ENCODE data around the gene NID1.

- TF ChIP-seq POLR2A (IDR thresholded peaks at IDR 0.05; ENCODE audit: low read depth, low read length) (no peak), TAF1 (IDR thresholded peaks at IDR 0.05; ENCODE audit: low read depth, low read length) (no peak), SPI1 (IDR thresholded peaks at IDR 0.05; ENCODE audit: low read depth, low read length) (no peak), POLR2AphosphoS5 (IDR thresholded peaks at IDR 0.05; ENCODE audit: low read depth, low read length) (no peak), PAX5 (IDR thresholded peaks at IDR 0.05; ENCODE audit: insufficient read depth, low read length, severe bottlenecking) (no peak), POU2F2 (IDR thresholded peaks at IDR 0.05; ENCODE audit: low read depth, low read length) (no peak)
Measured at GRCh38 chr1:235997049-235997448, 67.8 kb downstream of the NID1 start.
